Choroid plexus epithelial cell (primary cell): ENCODE measurements around the gene MTHFD2L.

Source experiments
- DNase-seq: peaks from one replicate; pipeline ENCODE4 v3.0.0-alpha.2; 2010; ENCODE audit warnings: low read depth
- H3K4me3 ChIP-seq: 2 replicates; pipeline ENCODE4 v1.5.1; 2011; ENCODE audit warnings: low read depth, mild to moderate bottlenecking, control low read depth, low read length, moderate library complexity
- CTCF ChIP-seq: conservative IDR thresholded peaks from 2 replicates; pipeline ENCODE4 v1.5.1; 2011; ENCODE audit warnings: low read depth, mild to moderate bottlenecking, control low read depth, inconsistent platforms, low read length, moderate library complexity

MTHFD2L gene

DNA sequence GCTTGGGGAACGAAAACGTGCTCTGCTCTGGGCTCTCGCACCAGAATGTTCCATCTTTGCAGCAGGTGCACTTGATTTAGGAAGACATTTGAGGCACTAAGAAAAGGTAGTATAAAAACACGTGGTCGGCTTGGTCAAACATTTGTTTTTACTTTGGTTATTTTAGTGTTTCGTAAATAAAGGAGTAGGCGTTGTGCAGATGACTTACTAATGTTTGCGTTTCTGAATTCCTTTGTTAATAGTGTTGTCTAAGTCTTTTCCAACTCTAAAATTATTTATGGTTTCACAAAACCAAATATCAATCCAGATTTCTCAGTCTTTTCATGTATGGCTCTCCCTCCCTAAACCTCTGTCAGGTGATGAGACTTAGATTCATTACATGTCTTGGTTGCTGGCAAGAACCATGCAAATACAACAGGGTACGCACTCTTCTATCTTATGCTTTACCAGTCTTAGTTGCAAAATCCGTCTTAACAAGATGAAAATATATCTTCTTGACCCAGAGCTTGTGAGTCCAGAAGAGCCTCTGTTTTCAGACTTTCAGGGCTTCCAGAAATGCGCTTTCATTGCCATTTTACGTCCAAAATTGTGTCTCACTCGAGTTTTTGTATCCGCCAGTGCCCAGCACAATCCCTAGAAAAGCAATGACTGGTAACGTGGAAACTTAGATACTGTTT, 686 bp downstream of the MTHFD2L start:
- peak overlapping the region; percentile 76 for H3K4me3 ChIP-seq
- no peak for TF ChIP-seq CTCF
- peak; percentile 11 for DNase-seq

- TF ChIP-seq CTCF = no peak
- H3K4me3 ChIP-seq = peak overlapping the region; percentile 76
- peak; percentile 52 for DNase-seq
These were observed 1.3 kb downstream of the MTHFD2L start for GRCh38 chr4:74159143-74159709.

GRCh38 chr4:74161666-74162450, 3.9 kb downstream of the MTHFD2L start:
- DNase-seq = peak; percentile 32
- no peak for TF ChIP-seq CTCF
- no peak overlapping the region for H3K4me3 ChIP-seq

- no peak for DNase-seq
These were observed 8.2 kb downstream of the MTHFD2L start for GRCh38 chr4:74166135-74166534.

DNA sequence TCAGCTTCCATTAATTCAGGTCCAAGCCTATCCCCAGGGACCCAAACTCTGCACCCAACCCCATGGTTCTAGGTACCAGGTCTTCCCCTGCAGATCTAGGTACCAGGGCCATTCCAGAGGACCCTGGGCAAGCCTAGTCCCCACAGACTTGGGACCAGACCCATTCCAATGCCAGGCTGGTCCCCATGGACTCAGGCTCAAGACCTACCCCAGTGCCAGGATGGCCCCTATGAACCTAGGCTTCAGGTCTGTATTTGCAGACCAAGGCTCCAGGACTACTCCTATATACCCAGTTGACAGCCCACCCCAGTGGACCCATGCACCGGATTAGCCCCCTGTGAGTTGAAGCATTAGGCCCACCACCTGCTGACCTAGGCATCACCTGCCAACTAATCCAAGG, 8.9 kb downstream of the MTHFD2L start:
- H3K4me3 ChIP-seq = no peak overlapping the region
- DNase-seq = no peak
- TF ChIP-seq CTCF = no peak

More at GRCh38 chr4:74166135-74166534, 8.2 kb downstream of the MTHFD2L start:
- no peak overlapping the region for H3K4me3 ChIP-seq
- TF ChIP-seq CTCF = no peak

DNA sequence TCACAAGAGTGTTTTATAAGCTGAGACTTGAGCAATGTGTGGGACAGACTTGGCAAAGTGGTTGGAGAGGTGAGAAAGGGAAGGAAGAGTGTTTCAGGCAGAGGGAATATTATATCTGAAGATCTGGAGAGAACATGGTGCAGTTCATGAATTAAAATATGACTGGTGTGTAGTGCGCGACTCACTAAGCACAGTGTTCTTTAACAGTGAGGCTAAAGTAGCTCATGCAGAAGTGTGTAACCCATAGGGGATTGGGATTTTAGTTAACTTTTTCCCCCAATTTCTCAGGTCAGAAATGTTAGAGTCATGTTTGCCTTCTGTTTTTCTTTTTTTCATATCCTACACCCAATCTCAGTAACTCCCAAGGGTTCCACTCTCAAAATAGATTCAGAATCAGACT, 9.7 kb downstream of the MTHFD2L start:
- no peak for TF ChIP-seq CTCF

More for the DNA sequence above, 9.7 kb downstream of the MTHFD2L start:
- no peak for DNase-seq
- no peak overlapping the region for H3K4me3 ChIP-seq
